Stimulated activated naive CD8-positive, alpha-beta T cell treated with anti-CD3 and anti-CD28 coated beads, Interleukin-15, Interleukin-2, amounts not matched to agents 100 ng/mL and 50 ng/mL, for 24 hours (primary cell): ENCODE measurements around the gene TCF3.

ENCODE experiments used
- H3K27ac Mint-ChIP-seq: one replicate; pipeline ENCODE4 v1.8.0; 2021; ENCODE audit warnings: mild to moderate bottlenecking, mixed read lengths
- H3K27me3 Mint-ChIP-seq: one replicate; pipeline ENCODE4 v1.8.0; 2021; ENCODE audit warnings: mixed read lengths
- H3K36me3 Mint-ChIP-seq: one replicate; pipeline ENCODE4 v1.8.0; 2021; ENCODE audit warnings: low read depth, mixed read lengths
- H3K4me1 Mint-ChIP-seq: one replicate; pipeline ENCODE4 v1.8.0; 2021; ENCODE audit warnings: low read depth, mixed read lengths
- H3K4me3 Mint-ChIP-seq: one replicate; pipeline ENCODE4 v1.8.0; 2021; ENCODE audit warnings: mild to moderate bottlenecking, mixed read lengths
- H3K9me3 Mint-ChIP-seq: one replicate; pipeline ENCODE4 v1.8.0; 2021; ENCODE audit warnings: mixed read lengths

The TCF3 gene

GRCh38 chr19:1606138-1606651 is 46.2 kb downstream of the TCF3 start:
- peaks cover 19% of the 10 kb centered on the region for H3K36me3 Mint-ChIP-seq
- peak overlapping the region; percentile 89 for H3K4me3 Mint-ChIP-seq
- H3K9me3 Mint-ChIP-seq: no peaks in the 10 kb centered on the region
- peak overlapping the region; percentile 99 for H3K27ac Mint-ChIP-seq
- H3K4me1 Mint-ChIP-seq: peaks cover 70% of the 10 kb centered on the region
- H3K27me3 Mint-ChIP-seq: no peaks in the 10 kb centered on the region

GRCh38 chr19:1605236-1606137 is 46.9 kb downstream of the TCF3 start, which contains the start of gene UQCR11:
TSS of gene UQCR11 (minus strand) at chr19:1605462. CDS start at chr19:1605409, 53 bp downstream.
- no peaks in the 10 kb centered on the region for H3K9me3 Mint-ChIP-seq
- H3K27ac Mint-ChIP-seq: peak within 1 kb of the TSS; percentile 99
- no peaks in the 10 kb centered on the region for H3K27me3 Mint-ChIP-seq
- peak within 1 kb of the TSS; percentile 89 for H3K4me3 Mint-ChIP-seq
- peaks cover 63% of the 10 kb centered on the region for H3K4me1 Mint-ChIP-seq
- peaks cover 15% of the 10 kb centered on the region for H3K36me3 Mint-ChIP-seq

DNA sequence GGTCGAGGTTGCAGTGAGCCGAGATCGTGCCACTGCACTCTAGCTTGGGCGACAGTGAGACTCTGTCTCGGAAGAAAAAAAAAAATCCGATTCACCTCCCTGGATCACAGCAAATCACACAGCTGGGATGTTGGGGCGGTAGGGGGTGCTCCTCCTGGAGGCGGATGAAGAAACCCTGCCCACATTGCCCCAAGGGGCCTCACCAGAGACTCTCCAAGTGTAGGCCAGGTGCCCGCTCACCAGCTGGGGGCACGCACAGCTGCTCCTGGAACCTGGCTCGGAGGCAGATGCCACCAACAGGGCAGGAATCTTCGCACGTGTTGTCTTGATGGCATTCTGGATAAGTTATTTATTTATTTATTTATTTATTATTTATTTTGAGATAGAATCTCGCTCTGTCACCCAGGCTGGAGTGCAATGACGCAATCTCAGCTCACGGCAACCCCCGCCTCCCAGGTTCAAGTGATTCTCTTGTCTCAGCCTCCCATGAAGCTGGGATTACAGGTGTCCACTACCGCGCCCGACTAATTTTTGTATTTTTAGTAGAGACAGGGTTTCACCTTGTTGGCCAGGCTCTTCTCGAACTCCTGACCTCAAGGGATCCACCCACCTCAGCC is 50.2 kb downstream of the TCF3 start:
- Mint-ChIP-seq H3K9me3 (no peaks in the 10 kb centered on the region), H3K27me3 (no peaks in the 10 kb centered on the region), H3K27ac (no peak overlapping the region), H3K36me3 (peaks cover 29% of the 10 kb centered on the region), H3K4me1 (peaks cover 42% of the 10 kb centered on the region), H3K4me3 (no peak overlapping the region)

GRCh38 chr19:1601613-1602064 is 50.8 kb downstream of the TCF3 start:
- Mint-ChIP-seq H3K4me3 (peak overlapping the region; percentile 15), H3K4me1 (peaks cover 39% of the 10 kb centered on the region), H3K27ac (no peak overlapping the region), H3K27me3 (no peaks in the 10 kb centered on the region), H3K36me3 (peaks cover 31% of the 10 kb centered on the region), H3K9me3 (no peaks in the 10 kb centered on the region)

GRCh38 chr19:1599460-1599846 is 53.0 kb downstream of the TCF3 start:
- H3K4me3 Mint-ChIP-seq: no peak overlapping the region

GRCh38 chr19:1598777-1599459 is 53.5 kb downstream of the TCF3 start:
- no peaks in the 10 kb centered on the region for H3K9me3 Mint-ChIP-seq
- H3K27me3 Mint-ChIP-seq: no peaks in the 10 kb centered on the region
- H3K36me3 Mint-ChIP-seq: peaks cover 39% of the 10 kb centered on the region
- H3K27ac Mint-ChIP-seq: no peak overlapping the region
- H3K4me3 Mint-ChIP-seq: no peak overlapping the region
- H3K4me1 Mint-ChIP-seq: peaks cover 20% of the 10 kb centered on the region

More at GRCh38 chr19:1599460-1599846, 53.0 kb downstream of the TCF3 start:
- H3K27ac Mint-ChIP-seq: no peak overlapping the region
- H3K4me1 Mint-ChIP-seq: peaks cover 25% of the 10 kb centered on the region
- H3K9me3 Mint-ChIP-seq: no peaks in the 10 kb centered on the region
- H3K36me3 Mint-ChIP-seq: peaks cover 39% of the 10 kb centered on the region
- H3K27me3 Mint-ChIP-seq: no peaks in the 10 kb centered on the region

GRCh38 chr19:1593501-1593772 is 59.0 kb downstream of the TCF3 start:
- Mint-ChIP-seq H3K9me3 (no peaks in the 10 kb centered on the region), H3K27me3 (no peaks in the 10 kb centered on the region), H3K4me3 (peak overlapping the region; percentile 85), H3K4me1 (peaks cover 21% of the 10 kb centered on the region), H3K27ac (no peak overlapping the region), H3K36me3 (peaks cover 34% of the 10 kb centered on the region)

- Mint-ChIP-seq H3K36me3 (peaks cover 32% of the 10 kb centered on the region), H3K9me3 (no peaks in the 10 kb centered on the region), H3K4me1 (peaks cover 25% of the 10 kb centered on the region), H3K27me3 (no peaks in the 10 kb centered on the region), H3K4me3 (peak within 1 kb of the TSS; percentile 99), H3K27ac (peak within 1 kb of the TSS; percentile 99)
Measured at GRCh38 chr19:1592755-1593500, 59.5 kb downstream of the TCF3 start, which contains the start of gene MBD3. TSS of gene MBD3 (minus strand) at chr19:1592865. CDS start at chr19:1592631, 234 bp downstream.

GRCh38 chr19:1592024-1592754 is 60.2 kb downstream of the TCF3 start:
- no peaks in the 10 kb centered on the region for H3K9me3 Mint-ChIP-seq
- no peaks in the 10 kb centered on the region for H3K27me3 Mint-ChIP-seq
- peaks cover 25% of the 10 kb centered on the region for H3K4me1 Mint-ChIP-seq
- peak overlapping the region; percentile 99 for H3K4me3 Mint-ChIP-seq
- peaks cover 25% of the 10 kb centered on the region for H3K36me3 Mint-ChIP-seq
- peak overlapping the region; percentile 99 for H3K27ac Mint-ChIP-seq

DNA sequence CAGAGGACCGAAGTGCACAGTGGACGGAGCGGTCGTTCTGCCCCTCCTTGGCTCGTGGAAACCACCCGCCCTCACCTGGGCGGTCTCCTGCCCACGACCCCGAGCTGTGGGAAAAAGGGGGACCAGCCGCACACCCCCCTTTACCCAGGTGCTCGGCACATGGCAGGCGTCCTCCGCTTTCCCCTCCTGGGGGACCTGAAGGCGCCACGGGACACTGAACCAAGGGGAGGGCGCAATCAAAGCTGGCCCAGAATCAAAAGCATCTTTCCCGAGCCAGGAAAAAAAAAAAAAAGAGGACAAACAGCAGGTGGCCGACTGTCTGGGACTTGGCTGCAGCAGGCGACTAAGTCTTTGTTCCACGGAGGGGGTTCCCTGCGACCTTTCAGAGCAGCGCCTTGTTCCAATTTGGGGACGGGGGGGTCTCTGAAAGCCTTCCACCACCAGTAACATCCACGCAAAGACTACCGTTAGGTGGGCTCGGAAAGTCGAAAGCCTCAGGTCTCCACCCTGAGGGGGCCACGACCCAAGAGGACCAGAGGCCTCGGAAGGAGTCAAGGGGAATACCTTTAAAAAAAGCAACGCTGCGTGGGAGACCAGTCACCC is 60.9 kb downstream of the TCF3 start:
- H3K27me3 Mint-ChIP-seq: no peaks in the 10 kb centered on the region

DNA sequence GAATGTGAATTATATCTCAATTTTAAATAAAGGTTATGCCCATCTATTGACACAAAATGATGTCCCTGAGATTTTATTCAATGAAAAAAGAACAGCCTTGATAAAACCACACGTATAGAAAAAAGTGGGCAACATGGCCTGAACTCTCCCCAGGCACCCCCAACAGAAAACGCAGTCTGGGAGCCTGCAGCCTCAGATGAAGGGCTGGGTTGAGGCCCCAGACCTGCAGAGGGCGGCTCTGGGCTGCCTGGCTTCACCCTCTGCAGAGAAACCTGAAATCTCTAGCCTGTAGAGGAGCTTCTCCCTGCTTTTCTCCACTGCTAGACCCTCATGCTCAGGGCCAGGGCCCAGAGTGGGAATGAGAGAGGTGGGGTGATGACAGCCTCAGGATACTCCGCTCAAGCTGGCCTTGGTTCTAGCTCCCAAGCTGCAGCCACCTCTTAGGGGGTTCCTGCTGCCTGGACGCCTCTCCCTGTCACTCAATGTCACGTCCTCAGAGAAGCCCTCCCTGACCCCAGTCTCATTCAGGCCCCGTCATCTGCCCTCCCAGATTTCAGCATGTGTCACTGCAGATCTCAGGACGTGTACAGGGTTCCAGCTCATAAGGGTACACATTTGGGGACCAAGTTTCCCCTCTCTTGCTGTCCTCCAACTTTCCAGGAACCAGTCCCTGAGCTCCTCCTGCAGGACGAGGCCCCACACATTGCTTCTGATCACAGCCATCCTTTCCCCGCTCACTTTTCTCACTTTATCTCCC is 61.6 kb downstream of the TCF3 start:
- Mint-ChIP-seq H3K4me3 (peak overlapping the region; percentile 99), H3K36me3 (peaks cover 28% of the 10 kb centered on the region), H3K9me3 (no peaks in the 10 kb centered on the region), H3K27ac (peak overlapping the region; percentile 99), H3K27me3 (no peaks in the 10 kb centered on the region), H3K4me1 (peaks cover 25% of the 10 kb centered on the region)

More for the DNA sequence above, 60.9 kb downstream of the TCF3 start:
- Mint-ChIP-seq H3K9me3 (no peaks in the 10 kb centered on the region), H3K4me3 (peak overlapping the region; percentile 99), H3K4me1 (peaks cover 25% of the 10 kb centered on the region), H3K27ac (peak overlapping the region; percentile 99), H3K36me3 (peaks cover 24% of the 10 kb centered on the region)

DNA sequence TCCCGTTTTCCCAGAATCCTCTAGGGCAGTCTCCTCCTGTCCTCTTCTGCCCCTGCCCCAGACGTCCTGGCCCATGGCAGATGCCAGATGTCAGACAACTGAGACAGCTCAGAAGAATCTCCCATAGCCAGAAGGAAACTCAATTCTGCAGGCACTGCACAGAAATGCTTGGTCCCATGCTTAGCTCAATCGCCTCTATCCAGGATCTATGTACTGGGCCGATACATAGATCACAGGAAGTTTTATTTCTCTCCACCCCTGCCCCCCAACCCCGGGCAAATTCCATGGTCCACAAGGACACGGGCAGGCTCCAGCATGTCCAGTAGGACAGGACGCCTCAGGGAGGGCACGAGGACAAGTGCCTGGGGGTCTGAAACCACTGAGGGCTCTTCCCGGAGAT is 64.5 kb downstream of the TCF3 start:
- Mint-ChIP-seq H3K9me3 (no peaks in the 10 kb centered on the region), H3K27ac (no peak overlapping the region), H3K4me1 (peaks cover 22% of the 10 kb centered on the region), H3K36me3 (peaks cover 37% of the 10 kb centered on the region), H3K27me3 (no peaks in the 10 kb centered on the region), H3K4me3 (no peak overlapping the region)

DNA sequence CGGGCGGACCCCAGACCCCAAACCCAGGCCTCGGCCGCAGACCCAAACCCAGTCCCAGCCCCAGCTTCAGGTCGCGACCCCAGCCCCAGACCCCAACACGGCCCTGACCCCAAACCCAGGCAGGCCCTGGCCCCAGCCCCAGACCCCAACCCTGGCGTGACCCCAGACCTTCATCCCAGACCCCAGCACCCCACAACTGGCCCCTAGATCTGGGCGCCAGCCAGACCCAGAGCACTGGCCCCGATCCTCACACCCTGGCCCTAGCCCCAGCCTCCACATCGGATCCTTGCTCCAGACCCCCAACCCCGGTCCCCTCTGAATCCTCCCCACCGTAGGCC is 67.2 kb downstream of the TCF3 start:
- H3K36me3 Mint-ChIP-seq: peaks cover 37% of the 10 kb centered on the region
- H3K27me3 Mint-ChIP-seq: no peaks in the 10 kb centered on the region
- H3K4me3 Mint-ChIP-seq: no peak overlapping the region
- H3K4me1 Mint-ChIP-seq: peaks cover 11% of the 10 kb centered on the region
- no peaks in the 10 kb centered on the region for H3K9me3 Mint-ChIP-seq
- H3K27ac Mint-ChIP-seq: no peak overlapping the region
